ENCODE measurements around the gene EVPLL. TPM values are rescaled to one million over a fixed set of nuclear protein-coding genes. Genes with fewer than 3 reads are reported as not detected.
"Not testable (repeated sequence)": the region's sequence is repeated elsewhere in the genome, so short reads cannot be mapped to it uniquely, and the experiment has no call there.

EVPLL gene
- total and polyA plus RNA-seq, 9 of the 15 experiments (the other 6 are each of a cell fraction or from before 2014, with no cell fraction given): not detected

GRCh38 chr17:18425593-18425992 lies 48.0 kb downstream of the EVPLL start:
- H3K79me2 ChIP-seq (ENCODE audit: control insufficient read depth, insufficient read depth, low read length); H3K36me3 ChIP-seq (ENCODE audit: control insufficient read depth, insufficient read depth, low read length); H3K27me3 ChIP-seq (ENCODE audit: control insufficient read depth in 2 of 2, insufficient read depth in 2 of 2, low read length in 2 of 2); FAIRE-seq; intact Hi-C loops (cut with micrococcal nuclease); H2AFZ ChIP-seq (ENCODE audit: low read depth, low read length); POLR2A ChIA-PET; ATAC-seq; DNase-seq (ENCODE audit: extremely low read depth in 1 of 4, low spot score in 3 of 4); CTCF ChIA-PET (ENCODE audit: low intra/inter-chr PET ratio); H3K4me3 ChIP-seq; BruUV-seq (replicated peaks); H3K9me1 ChIP-seq (ENCODE audit: control insufficient read depth, insufficient read depth, low read length); H3K9me3 ChIP-seq (replicated peaks; ENCODE audit: control insufficient read depth, insufficient read depth, low read depth, low read length); H3K4me2 ChIP-seq (ENCODE audit: insufficient read depth, low read length); H3K9ac ChIP-seq (ENCODE audit: insufficient read depth in 1 of 2, low read depth in 2 of 2, low read length in 2 of 2); H4K20me1 ChIP-seq (replicated peaks; ENCODE audit: control insufficient read depth, insufficient read depth, low read length); H3K27ac ChIP-seq (ENCODE audit: extremely low read depth, low read depth, low read length); H3K4me1 ChIP-seq (replicated peaks in 1 of 2; ENCODE audit: control insufficient read depth in 2 of 2, insufficient read depth in 2 of 2, low read length in 2 of 2): not testable (repeated sequence)
- in situ Hi-C loops (cut with MboI): loop anchor here (25.0 kb wide), 1 partner anchor 1838 kb away; no protein-coding TSS in a partner anchor
- WGBS (ENCODE audit: insufficient coverage, low coverage, missing lambda C conversion rate): no CpG with 5 or more reads among the region's 6 CpGs

- H3K27me3 ChIP-seq (ENCODE audit: control insufficient read depth in 2 of 2, insufficient read depth in 2 of 2, low read length in 2 of 2); H3K36me3 ChIP-seq (ENCODE audit: control insufficient read depth, insufficient read depth, low read length); intact Hi-C loops (cut with micrococcal nuclease); CTCF ChIA-PET (ENCODE audit: low intra/inter-chr PET ratio); DNase-seq (ENCODE audit: extremely low read depth in 1 of 4, low spot score in 3 of 4); H3K79me2 ChIP-seq (ENCODE audit: control insufficient read depth, insufficient read depth, low read length); H3K9ac ChIP-seq (ENCODE audit: insufficient read depth in 1 of 2, low read depth in 2 of 2, low read length in 2 of 2); FAIRE-seq; H3K9me1 ChIP-seq (ENCODE audit: control insufficient read depth, insufficient read depth, low read length); BruUV-seq (replicated peaks); H2AFZ ChIP-seq (ENCODE audit: low read depth, low read length); H3K27ac ChIP-seq (ENCODE audit: extremely low read depth, low read depth, low read length); H3K4me1 ChIP-seq (replicated peaks in 1 of 2; ENCODE audit: control insufficient read depth in 2 of 2, insufficient read depth in 2 of 2, low read length in 2 of 2); ATAC-seq; H3K4me3 ChIP-seq; H3K9me3 ChIP-seq (replicated peaks; ENCODE audit: control insufficient read depth, insufficient read depth, low read depth, low read length); H3K4me2 ChIP-seq (ENCODE audit: insufficient read depth, low read length); POLR2A ChIA-PET; H4K20me1 ChIP-seq (replicated peaks; ENCODE audit: control insufficient read depth, insufficient read depth, low read length): not testable (repeated sequence)
- in situ Hi-C loops (cut with MboI): loop anchor here (25.0 kb wide), 1 partner anchor 1839 kb away; no protein-coding TSS in a partner anchor
- no CpG with 5 or more reads among the region's 16 CpGs for WGBS (ENCODE audit: insufficient coverage, low coverage, missing lambda C conversion rate)
Observed at GRCh38 chr17:18426639-18427038, 49.1 kb downstream of the EVPLL start.

GRCh38 chr17:18432206-18432605 lies 54.6 kb downstream of the EVPLL start:
- in situ Hi-C loops (cut with MboI): loop anchor here (25.0 kb wide), 1 partner anchor 1845 kb away; no protein-coding TSS in a partner anchor
- H3K9me3 ChIP-seq (replicated peaks; ENCODE audit: control insufficient read depth, insufficient read depth, low read depth, low read length); H4K20me1 ChIP-seq (replicated peaks; ENCODE audit: control insufficient read depth, insufficient read depth, low read length); H3K27ac ChIP-seq (ENCODE audit: extremely low read depth, low read depth, low read length); H3K9ac ChIP-seq (ENCODE audit: insufficient read depth in 1 of 2, low read depth in 2 of 2, low read length in 2 of 2); intact Hi-C loops (cut with micrococcal nuclease); DNase-seq (ENCODE audit: extremely low read depth in 1 of 4, low spot score in 3 of 4); H2AFZ ChIP-seq (ENCODE audit: low read depth, low read length); H3K4me1 ChIP-seq (replicated peaks in 1 of 2; ENCODE audit: control insufficient read depth in 2 of 2, insufficient read depth in 2 of 2, low read length in 2 of 2); H3K4me3 ChIP-seq; H3K36me3 ChIP-seq (ENCODE audit: control insufficient read depth, insufficient read depth, low read length); H3K9me1 ChIP-seq (ENCODE audit: control insufficient read depth, insufficient read depth, low read length); BruUV-seq (replicated peaks); H3K27me3 ChIP-seq (ENCODE audit: control insufficient read depth in 2 of 2, insufficient read depth in 2 of 2, low read length in 2 of 2); H3K79me2 ChIP-seq (ENCODE audit: control insufficient read depth, insufficient read depth, low read length); CTCF ChIA-PET (ENCODE audit: low intra/inter-chr PET ratio); POLR2A ChIA-PET; H3K4me2 ChIP-seq (ENCODE audit: insufficient read depth, low read length); FAIRE-seq; ATAC-seq: not testable (repeated sequence)
- no CpG with 5 or more reads among the region's 9 CpGs for WGBS (ENCODE audit: insufficient coverage, low coverage, missing lambda C conversion rate)

All from K562 (cell line).